Fibroblast of villous mesenchyme (primary cell): ENCODE results near the gene CAVIN1. TPM values are rescaled to one million over a fixed set of nuclear protein-coding genes. Genes with fewer than 3 reads are reported as not detected.

Source experiments
- DNase-seq: peaks from one replicate; pipeline ENCODE4 v3.0.0-alpha.2; 2010; ENCODE audit warnings: low read depth
- H3K4me3 ChIP-seq: 2 replicates; pipeline ENCODE4 v1.5.1; 2011; ENCODE audit warnings: low read depth, mild to moderate bottlenecking, low read length
- total RNA-seq: library from RNA; depleted of rRNA; stranded (reverse); fragments of >200 nt; gene quantifications from 2 replicates; pipeline ENCODE4 v1.2.3, GENCODE V29; 2012
- TF ChIP-seq, protein P1 (sequence below): IDR thresholded peaks from 2 replicates; pipeline ENCODE4 v1.5.1; 2012; ENCODE audit warnings: low read depth, mild to moderate bottlenecking, low read length; ENCODE audit not compliant: insufficient read depth

The CAVIN1 gene
- total RNA-seq, 1 donor = 988 TPM

DNA sequence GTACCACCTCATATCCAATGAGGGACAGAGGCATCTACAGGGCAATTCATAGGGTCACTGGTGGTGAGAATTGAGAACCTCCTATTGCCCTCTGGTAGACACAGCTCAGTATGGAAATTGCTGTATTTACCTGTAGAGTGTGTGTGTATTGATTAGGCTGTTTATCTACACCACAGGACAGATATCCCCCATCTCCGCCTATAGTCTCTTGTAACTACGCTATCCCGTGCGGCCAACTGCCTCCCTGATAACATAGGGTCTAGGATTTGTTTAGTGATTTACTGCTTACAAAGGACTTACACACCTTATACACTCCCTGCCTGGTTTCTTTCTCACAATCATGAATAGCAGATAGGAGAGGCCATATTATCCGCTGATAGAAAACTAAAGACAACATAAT lies 33.2 kb downstream of the CAVIN1 start:
- TF ChIP-seq, protein P1, sequence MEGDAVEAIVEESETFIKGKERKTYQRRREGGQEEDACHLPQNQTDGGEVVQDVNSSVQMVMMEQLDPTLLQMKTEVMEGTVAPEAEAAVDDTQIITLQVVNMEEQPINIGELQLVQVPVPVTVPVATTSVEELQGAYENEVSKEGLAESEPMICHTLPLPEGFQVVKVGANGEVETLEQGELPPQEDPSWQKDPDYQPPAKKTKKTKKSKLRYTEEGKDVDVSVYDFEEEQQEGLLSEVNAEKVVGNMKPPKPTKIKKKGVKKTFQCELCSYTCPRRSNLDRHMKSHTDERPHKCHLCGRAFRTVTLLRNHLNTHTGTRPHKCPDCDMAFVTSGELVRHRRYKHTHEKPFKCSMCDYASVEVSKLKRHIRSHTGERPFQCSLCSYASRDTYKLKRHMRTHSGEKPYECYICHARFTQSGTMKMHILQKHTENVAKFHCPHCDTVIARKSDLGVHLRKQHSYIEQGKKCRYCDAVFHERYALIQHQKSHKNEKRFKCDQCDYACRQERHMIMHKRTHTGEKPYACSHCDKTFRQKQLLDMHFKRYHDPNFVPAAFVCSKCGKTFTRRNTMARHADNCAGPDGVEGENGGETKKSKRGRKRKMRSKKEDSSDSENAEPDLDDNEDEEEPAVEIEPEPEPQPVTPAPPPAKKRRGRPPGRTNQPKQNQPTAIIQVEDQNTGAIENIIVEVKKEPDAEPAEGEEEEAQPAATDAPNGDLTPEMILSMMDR = no peak
- H3K4me3 ChIP-seq = no peak overlapping the region
- DNase-seq = no peak

DNA sequence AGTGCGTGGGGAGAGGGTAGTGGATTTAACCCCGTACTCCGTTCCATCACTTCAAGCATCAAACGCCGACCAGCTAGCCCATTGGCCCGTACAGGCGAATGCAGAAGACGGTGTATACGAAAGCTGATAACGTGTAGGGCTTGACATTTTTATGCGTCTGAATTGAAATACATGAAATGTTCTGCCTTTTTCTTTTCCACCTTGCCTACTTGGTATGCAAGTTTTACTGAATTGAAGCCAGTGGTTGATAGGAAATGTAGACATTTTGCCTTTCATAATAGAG lies 34.0 kb downstream of the CAVIN1 start:
- DNase-seq = no peak
- H3K4me3 ChIP-seq = peak overlapping the region; percentile 57
- TF ChIP-seq, protein P1 = no peak

DNA sequence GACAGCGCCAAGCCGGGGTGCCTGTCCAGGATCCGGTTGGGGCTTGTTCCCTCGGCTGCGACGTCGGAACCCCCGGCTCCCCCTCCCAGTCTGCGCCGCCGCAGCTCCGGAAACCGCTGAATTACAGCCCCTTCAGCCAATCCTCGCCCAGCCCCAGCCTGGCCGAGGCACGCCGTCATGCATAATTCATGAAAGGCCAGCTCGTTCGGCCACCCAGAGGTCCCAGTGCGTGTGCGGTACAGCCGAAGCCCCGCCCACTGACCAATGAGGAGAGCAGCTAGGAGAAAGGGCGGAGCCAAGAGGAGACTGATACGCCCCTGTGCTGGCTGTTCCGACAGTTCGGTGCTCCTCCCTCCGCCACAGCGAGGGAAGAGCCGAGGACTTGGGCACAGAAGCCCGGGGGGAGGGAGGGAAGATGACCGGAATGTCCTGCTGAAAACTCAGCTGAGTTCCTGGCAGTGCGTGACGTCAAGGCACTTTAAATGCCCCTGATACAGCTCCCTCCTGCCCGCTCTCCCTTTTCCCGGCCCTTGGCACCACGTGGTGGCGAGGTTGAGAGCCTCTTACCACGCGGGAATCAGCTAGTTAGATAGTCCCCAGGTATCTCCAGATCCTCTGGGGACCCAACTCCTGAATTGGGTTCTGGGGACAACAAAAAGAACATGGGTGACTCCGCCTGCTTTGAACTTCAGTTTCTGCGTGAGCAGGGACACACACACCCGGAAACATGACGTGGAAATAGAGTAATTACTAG lies 34.5 kb downstream of the CAVIN1 start, which contains the start of gene STAT3:
STAT3 (minus strand) TSS at position 62 of the 754 bp plus-strand sequence. CDS start 39,926 bp downstream, outside the sequence.
- TF ChIP-seq, protein P1 = no peak
- peak within 1 kb of the TSS; percentile 70 for H3K4me3 ChIP-seq
- DNase-seq = peak; percentile 100

DNA sequence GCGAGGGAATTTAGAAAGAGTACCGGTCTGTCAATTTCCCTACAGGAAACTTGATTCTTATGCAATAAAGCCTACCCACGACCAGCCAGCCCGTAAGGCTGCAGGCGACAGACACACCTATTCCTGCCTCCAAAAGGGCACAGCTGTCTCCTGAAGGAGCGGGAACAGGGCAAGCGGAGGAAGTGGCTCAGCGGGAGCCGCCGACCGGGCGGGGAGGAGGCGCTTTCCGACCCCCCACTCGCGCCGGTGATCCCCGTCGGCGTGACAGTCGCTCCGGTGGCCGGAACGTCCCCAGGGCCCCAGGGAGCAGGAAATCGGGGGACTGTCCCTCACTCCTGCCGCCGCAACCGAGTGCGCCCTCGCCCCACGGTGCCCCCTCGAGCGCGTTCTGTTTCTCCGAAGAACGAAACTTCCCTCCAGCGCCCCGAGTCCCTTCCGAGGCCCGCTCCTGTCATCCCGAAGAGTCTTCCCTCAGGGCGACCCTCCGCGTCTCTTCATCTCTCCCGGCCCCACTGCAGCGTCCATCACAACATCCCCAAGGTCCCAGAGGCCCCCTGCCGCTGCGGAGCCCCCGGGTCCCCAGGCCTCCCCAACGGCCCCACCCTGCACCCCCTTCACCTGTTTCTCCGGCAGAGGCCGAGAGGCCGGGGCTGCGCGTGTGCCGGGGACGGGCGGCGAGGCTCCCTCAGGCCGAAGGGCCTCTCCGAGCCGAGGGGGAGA lies 35.2 kb downstream of the CAVIN1 start:
- no peak for DNase-seq
- H3K4me3 ChIP-seq = peak overlapping the region; percentile 70
- TF ChIP-seq, protein P1 = no peak

DNA sequence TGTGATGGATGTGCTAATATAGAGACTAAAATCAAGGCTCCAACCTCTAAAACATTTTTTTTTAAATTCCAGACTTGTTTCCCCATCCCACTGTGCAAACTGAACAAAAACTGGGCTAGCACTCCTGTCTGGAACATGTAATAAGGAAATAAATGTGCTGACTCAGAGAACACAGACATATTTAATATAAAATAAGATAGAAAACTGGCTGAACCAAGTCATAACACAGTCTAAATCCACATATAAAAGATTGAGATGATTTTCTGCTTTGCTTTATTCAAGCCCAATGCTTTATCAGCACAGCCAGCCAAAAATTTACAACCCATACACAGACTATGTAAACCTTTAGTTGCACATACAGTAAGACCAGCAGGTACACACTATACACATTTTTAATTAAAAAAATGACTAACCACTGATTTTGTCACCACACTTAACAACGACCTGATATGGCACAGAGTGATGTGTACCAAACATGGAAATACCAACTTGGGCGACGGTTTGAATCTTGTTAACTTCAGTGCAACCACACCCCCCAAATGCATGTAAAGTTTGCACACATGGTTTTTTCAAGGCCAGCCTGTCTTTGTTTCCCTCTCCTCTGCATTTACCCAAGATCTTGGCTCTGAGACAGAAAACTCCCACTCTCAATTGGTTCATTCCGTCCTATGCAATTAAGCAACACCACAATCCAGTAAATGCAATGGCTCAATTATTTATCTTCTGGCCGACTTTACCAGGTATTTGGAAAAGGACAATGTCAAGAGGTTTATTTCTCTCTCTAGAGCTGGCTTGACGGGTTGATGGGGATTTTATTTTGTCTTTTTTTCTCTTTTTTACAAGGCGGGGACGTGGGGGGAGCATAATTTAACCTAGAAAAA lies 36.0 kb downstream of the CAVIN1 start:
- peak; percentile 91 for DNase-seq
- TF ChIP-seq, protein P1 = no peak

DNA sequence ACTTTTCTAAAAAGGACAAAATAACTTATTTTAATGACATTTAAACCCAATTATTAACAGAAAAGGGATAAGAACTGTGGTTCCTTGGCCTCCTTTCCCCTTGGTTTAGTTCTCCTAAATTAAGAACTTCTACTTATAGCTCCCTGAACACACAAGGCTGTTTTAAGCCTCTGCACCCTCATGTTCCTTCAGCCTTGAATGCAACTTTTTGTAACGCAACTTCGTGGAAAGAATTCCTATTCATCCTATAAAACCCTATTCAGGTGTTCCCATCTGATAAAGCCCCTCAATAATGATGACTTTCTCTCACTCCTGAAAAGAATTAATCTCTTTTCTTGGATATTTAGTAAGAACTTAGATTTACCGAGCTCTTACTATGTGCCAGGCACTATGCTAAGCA lies 41.2 kb downstream of the CAVIN1 start:
- TF ChIP-seq, protein P1 = no peak
- no peak overlapping the region for H3K4me3 ChIP-seq
- no peak for DNase-seq

More for the DNA sequence above, 36.0 kb downstream of the CAVIN1 start:
- H3K4me3 ChIP-seq = peak overlapping the region; percentile 70
